IPS-20b (cell line): ENCODE measurements around the gene GPRIN1.

ENCODE experiments used
- H3K27ac ChIP-seq: one replicate; pipeline ENCODE4 v1.5.1; 2013; ENCODE audit warnings: low read length
- H3K27me3 ChIP-seq: 2 replicates; pipeline ENCODE4 v1.6.1; 2013; ENCODE audit warnings: mild to moderate bottlenecking, low read length, inconsistent platforms; ENCODE audit not compliant: insufficient read depth
- H3K36me3 ChIP-seq: 2 replicates; pipeline ENCODE4 v1.6.1; 2013; ENCODE audit warnings: low read depth, mild to moderate bottlenecking, inconsistent platforms, low read length, moderate library complexity; ENCODE audit not compliant: insufficient read depth
- H3K4me1 ChIP-seq: 2 replicates; pipeline ENCODE4 v1.6.1; 2013; ENCODE audit warnings: mild to moderate bottlenecking, control low read depth, inconsistent platforms, low read length, moderate library complexity; ENCODE audit not compliant: insufficient read depth
- H3K4me3 ChIP-seq: 2 replicates; pipeline ENCODE4 v1.5.1; 2013; ENCODE audit warnings: mild to moderate bottlenecking, low read length, inconsistent platforms
- H3K9ac ChIP-seq: 2 replicates; pipeline ENCODE4 v1.6.1; 2013; ENCODE audit warnings: low read depth, mild to moderate bottlenecking, inconsistent platforms, low read length, moderate library complexity
- H3K9me3 ChIP-seq: 2 replicates; pipeline ENCODE4 v1.6.1; 2013; ENCODE audit warnings: mild to moderate bottlenecking, low read depth, low read length, inconsistent platforms; ENCODE audit not compliant: insufficient read depth

The GPRIN1 gene

GRCh38 chr5:176619203-176619568, 9.2 kb upstream of the GPRIN1 start:
- Histone ChIP-seq H3K27ac (no peak overlapping the region), H3K9me3 (no peaks in the 10 kb centered on the region), H3K4me1 (no peaks in the 10 kb centered on the region; the same call in 1 of the 2 replicates), H3K9ac (no peak overlapping the region), H3K4me3 (peak overlapping the region; percentile 53; the same call in 1 of the 2 replicates), H3K27me3 (peaks cover 85% of the 10 kb centered on the region), H3K36me3 (no peaks in the 10 kb centered on the region)

- no peaks in the 10 kb centered on the region for H3K36me3 ChIP-seq
- H3K27ac ChIP-seq, result no peak overlapping the region
- no peaks in the 10 kb centered on the region for H3K9me3 ChIP-seq
- peaks cover 83% of the 10 kb centered on the region for H3K27me3 ChIP-seq
- no peak overlapping the region for H3K9ac ChIP-seq
- H3K4me3 ChIP-seq, result peak overlapping the region; percentile 48; the same call in 1 of the 2 replicates
- H3K4me1 ChIP-seq, result no peaks in the 10 kb centered on the region; the same call in 1 of the 2 replicates
Observed at GRCh38 chr5:176618783-176619182, 8.8 kb upstream of the GPRIN1 start.

- Histone ChIP-seq H3K9me3 (no peaks in the 10 kb centered on the region), H3K4me3 (no peak overlapping the region), H3K9ac (no peak overlapping the region), H3K4me1 (peaks cover 7% of the 10 kb centered on the region; the same call in 1 of the 2 replicates), H3K36me3 (no peaks in the 10 kb centered on the region), H3K27ac (no peak overlapping the region), H3K27me3 (peaks cover 79% of the 10 kb centered on the region)
Observed at GRCh38 chr5:176616511-176616910, 6.6 kb upstream of the GPRIN1 start.

GRCh38 chr5:176614805-176615478, 5.0 kb upstream of the GPRIN1 start:
- no peak overlapping the region for H3K27ac ChIP-seq
- H3K36me3 ChIP-seq, result no peaks in the 10 kb centered on the region
- peaks cover 9% of the 10 kb centered on the region; the same call in 1 of the 2 replicates for H3K4me1 ChIP-seq
- no peaks in the 10 kb centered on the region for H3K9me3 ChIP-seq
- H3K9ac ChIP-seq, result no peak overlapping the region
- peaks cover 73% of the 10 kb centered on the region for H3K27me3 ChIP-seq
- no peak overlapping the region for H3K4me3 ChIP-seq

- Histone ChIP-seq H3K4me3 (no peak overlapping the region), H3K4me1 (peaks cover 9% of the 10 kb centered on the region; the same call in 1 of the 2 replicates), H3K36me3 (no peaks in the 10 kb centered on the region), H3K27me3 (peaks cover 68% of the 10 kb centered on the region), H3K27ac (no peak overlapping the region), H3K9me3 (no peaks in the 10 kb centered on the region), H3K9ac (no peak overlapping the region)
Observed at GRCh38 chr5:176612855-176613254, 2.9 kb upstream of the GPRIN1 start.

GRCh38 chr5:176612008-176612407, 2.1 kb upstream of the GPRIN1 start:
- no peaks in the 10 kb centered on the region for H3K9me3 ChIP-seq

GRCh38 chr5:176611435-176611834, 1.5 kb upstream of the GPRIN1 start:
- Histone ChIP-seq H3K4me3 (no peak overlapping the region), H3K4me1 (peaks cover 9% of the 10 kb centered on the region; the same call in 1 of the 2 replicates), H3K27me3 (peaks cover 54% of the 10 kb centered on the region)

More at GRCh38 chr5:176612008-176612407, 2.1 kb upstream of the GPRIN1 start:
- peaks cover 9% of the 10 kb centered on the region; the same call in 1 of the 2 replicates for H3K4me1 ChIP-seq
- no peak overlapping the region for H3K4me3 ChIP-seq
- H3K27ac ChIP-seq, result no peak overlapping the region
- H3K27me3 ChIP-seq, result peaks cover 59% of the 10 kb centered on the region
- H3K9ac ChIP-seq, result no peak overlapping the region
- H3K36me3 ChIP-seq, result no peaks in the 10 kb centered on the region

GRCh38 chr5:176610435-176610773, 448 bp upstream of the GPRIN1 start:
- Histone ChIP-seq H3K27ac (no peak overlapping the region), H3K9me3 (no peaks in the 10 kb centered on the region), H3K9ac (no peak overlapping the region), H3K27me3 (peaks cover 44% of the 10 kb centered on the region), H3K36me3 (no peaks in the 10 kb centered on the region), H3K4me3 (peak overlapping the region; percentile 57; the same call in 1 of the 2 replicates), H3K4me1 (peaks cover 9% of the 10 kb centered on the region; the same call in 1 of the 2 replicates)

More at GRCh38 chr5:176611435-176611834, 1.5 kb upstream of the GPRIN1 start:
- H3K9ac ChIP-seq, result no peak overlapping the region
- H3K36me3 ChIP-seq, result no peaks in the 10 kb centered on the region
- no peak overlapping the region for H3K27ac ChIP-seq
- no peaks in the 10 kb centered on the region for H3K9me3 ChIP-seq

- H3K4me3 ChIP-seq, result peak overlapping the region; percentile 74
- no peaks in the 10 kb centered on the region for H3K36me3 ChIP-seq
- no peak overlapping the region for H3K27ac ChIP-seq
- peaks cover 9% of the 10 kb centered on the region; the same call in 1 of the 2 replicates for H3K4me1 ChIP-seq
- peak overlapping the region; percentile 75 for H3K9ac ChIP-seq
- no peaks in the 10 kb centered on the region for H3K9me3 ChIP-seq
- H3K27me3 ChIP-seq, result peaks cover 39% of the 10 kb centered on the region
Observed at GRCh38 chr5:176608937-176609723, 826 bp downstream of the GPRIN1 start.

GRCh38 chr5:176608142-176608705, 1.7 kb downstream of the GPRIN1 start:
- no peak overlapping the region for H3K4me3 ChIP-seq
- H3K36me3 ChIP-seq, result no peaks in the 10 kb centered on the region
- no peak overlapping the region for H3K27ac ChIP-seq
- no peak overlapping the region for H3K9ac ChIP-seq
- H3K27me3 ChIP-seq, result peaks cover 32% of the 10 kb centered on the region
- H3K9me3 ChIP-seq, result no peaks in the 10 kb centered on the region
- peaks cover 9% of the 10 kb centered on the region; the same call in 1 of the 2 replicates for H3K4me1 ChIP-seq

GRCh38 chr5:176606875-176607274, 3.1 kb downstream of the GPRIN1 start:
- no peak overlapping the region for H3K27ac ChIP-seq
- H3K9me3 ChIP-seq, result no peaks in the 10 kb centered on the region
- H3K27me3 ChIP-seq, result peaks cover 28% of the 10 kb centered on the region
- H3K4me1 ChIP-seq, result 0 out of 2 replicates have a peak, but pooled peaks cover 2% of the 10 kb centered on the region
- H3K4me3 ChIP-seq, result no peak overlapping the region
- H3K36me3 ChIP-seq, result no peaks in the 10 kb centered on the region
- no peak overlapping the region for H3K9ac ChIP-seq
